Measurements from ENCODE around the gene ZNF415. TPM values are rescaled to one million over a fixed set of nuclear protein-coding genes. Genes with fewer than 3 reads are reported as not detected.
A peak's percentile ranks its signal among the peaks of the same experiment; 100 is the strongest.
"Not testable (repeated sequence)": the region's sequence is repeated elsewhere in the genome, so short reads cannot be mapped to it uniquely, and the experiment has no call there.

The ZNF415 gene
- total RNA-seq, 1 donor from 2014 or later = 15.6 TPM

DNA sequence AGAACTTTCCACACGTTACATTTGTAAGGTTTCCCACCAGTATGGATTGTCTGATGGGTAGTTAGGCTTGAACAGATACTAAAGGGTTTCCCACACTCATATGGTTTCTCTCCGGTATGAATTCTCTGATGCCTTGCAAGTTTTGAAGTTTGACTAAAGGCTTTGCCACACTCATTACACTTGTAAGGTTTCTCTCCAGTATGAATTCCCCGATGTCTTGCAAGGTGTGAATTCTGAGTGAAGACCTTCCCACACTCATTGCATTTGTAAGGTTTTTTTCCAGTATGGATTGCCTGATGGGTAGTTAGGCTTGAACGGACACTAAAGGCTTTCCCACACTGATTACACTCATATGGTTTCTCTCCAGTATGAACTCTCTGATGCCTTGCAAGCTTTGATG, 7.6 kb upstream of the ZNF415 start:
- H3K4me1 Mint-ChIP-seq (ENCODE audit: unreplicated experiment) = no peaks in the 10 kb centered on the region
- H3K9me3 Mint-ChIP-seq = peaks cover 32% of the 10 kb centered on the region
- TF ChIP-seq, protein P1, sequence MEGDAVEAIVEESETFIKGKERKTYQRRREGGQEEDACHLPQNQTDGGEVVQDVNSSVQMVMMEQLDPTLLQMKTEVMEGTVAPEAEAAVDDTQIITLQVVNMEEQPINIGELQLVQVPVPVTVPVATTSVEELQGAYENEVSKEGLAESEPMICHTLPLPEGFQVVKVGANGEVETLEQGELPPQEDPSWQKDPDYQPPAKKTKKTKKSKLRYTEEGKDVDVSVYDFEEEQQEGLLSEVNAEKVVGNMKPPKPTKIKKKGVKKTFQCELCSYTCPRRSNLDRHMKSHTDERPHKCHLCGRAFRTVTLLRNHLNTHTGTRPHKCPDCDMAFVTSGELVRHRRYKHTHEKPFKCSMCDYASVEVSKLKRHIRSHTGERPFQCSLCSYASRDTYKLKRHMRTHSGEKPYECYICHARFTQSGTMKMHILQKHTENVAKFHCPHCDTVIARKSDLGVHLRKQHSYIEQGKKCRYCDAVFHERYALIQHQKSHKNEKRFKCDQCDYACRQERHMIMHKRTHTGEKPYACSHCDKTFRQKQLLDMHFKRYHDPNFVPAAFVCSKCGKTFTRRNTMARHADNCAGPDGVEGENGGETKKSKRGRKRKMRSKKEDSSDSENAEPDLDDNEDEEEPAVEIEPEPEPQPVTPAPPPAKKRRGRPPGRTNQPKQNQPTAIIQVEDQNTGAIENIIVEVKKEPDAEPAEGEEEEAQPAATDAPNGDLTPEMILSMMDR (conservative IDR thresholded peaks at IDR 0.05) = no peak
- H3K27me3 Mint-ChIP-seq = no peaks in the 10 kb centered on the region
- peaks cover 55% of the 10 kb centered on the region for H3K36me3 Mint-ChIP-seq
- H3K27ac Mint-ChIP-seq = no peak overlapping the region
- no peak for DNase-seq (ENCODE audit: extremely low spot score, unreplicated experiment)
- H3K4me3 Mint-ChIP-seq = no peak overlapping the region

DNA sequence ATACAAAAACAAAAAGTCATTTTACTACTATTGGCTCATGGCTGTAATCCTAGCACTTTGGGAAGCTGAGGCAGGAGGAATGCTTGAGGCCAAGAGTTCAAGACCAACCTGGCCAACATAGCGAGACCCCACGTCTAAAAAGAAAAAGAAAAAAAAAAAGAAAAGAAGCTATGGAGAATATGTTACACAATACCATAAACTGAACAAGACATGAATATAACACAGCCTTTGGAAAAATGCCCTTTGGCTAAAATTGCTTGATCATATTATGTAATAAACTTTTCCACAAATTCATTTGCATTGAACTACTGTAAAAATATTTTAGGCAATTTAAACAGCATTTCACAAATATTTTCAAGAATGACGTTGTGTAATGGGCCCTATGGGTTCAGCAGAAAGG, 3.7 kb upstream of the ZNF415 start:
- no peak for DNase-seq (ENCODE audit: extremely low spot score, unreplicated experiment)
- Mint-ChIP-seq H3K36me3 (peaks cover 34% of the 10 kb centered on the region), H3K9me3 (peaks cover 19% of the 10 kb centered on the region), H3K4me1 (ENCODE audit: unreplicated experiment) (peaks cover 12% of the 10 kb centered on the region), H3K27ac (no peak overlapping the region), H3K27me3 (no peaks in the 10 kb centered on the region), H3K4me3 (no peak overlapping the region)
- TF ChIP-seq, protein P1 (conservative IDR thresholded peaks at IDR 0.05) = no peak

GRCh38 chr19:53131727-53132126, 983 bp downstream of the ZNF415 start:
- Mint-ChIP-seq H3K9me3 (no peaks in the 10 kb centered on the region), H3K27ac (peak overlapping the region; percentile 70), H3K36me3 (peaks cover 23% of the 10 kb centered on the region), H3K4me3 (peak overlapping the region; percentile 89), H3K27me3 (no peaks in the 10 kb centered on the region), H3K4me1 (ENCODE audit: unreplicated experiment) (peaks cover 17% of the 10 kb centered on the region)
- no peak for DNase-seq (ENCODE audit: extremely low spot score, unreplicated experiment)
- TF ChIP-seq, protein P1 (conservative IDR thresholded peaks at IDR 0.05) = no peak

GRCh38 chr19:53131085-53131590, 1.6 kb downstream of the ZNF415 start:
- H3K4me3 Mint-ChIP-seq = peak overlapping the region; percentile 89
- TF ChIP-seq, protein P1 (conservative IDR thresholded peaks at IDR 0.05) = no peak
- peak overlapping the region; percentile 70 for H3K27ac Mint-ChIP-seq
- no peaks in the 10 kb centered on the region for H3K27me3 Mint-ChIP-seq
- no peaks in the 10 kb centered on the region for H3K9me3 Mint-ChIP-seq
- H3K4me1 Mint-ChIP-seq (ENCODE audit: unreplicated experiment) = peaks cover 17% of the 10 kb centered on the region
- no peak for DNase-seq (ENCODE audit: extremely low spot score, unreplicated experiment)
- peaks cover 23% of the 10 kb centered on the region for H3K36me3 Mint-ChIP-seq

- Mint-ChIP-seq H3K9me3 (no peaks in the 10 kb centered on the region), H3K4me1 (ENCODE audit: unreplicated experiment) (peaks cover 17% of the 10 kb centered on the region), H3K27me3 (no peaks in the 10 kb centered on the region), H3K36me3 (peaks cover 23% of the 10 kb centered on the region), H3K4me3 (peak overlapping the region; percentile 41), H3K27ac (no peak overlapping the region)
- TF ChIP-seq, protein P1 (conservative IDR thresholded peaks at IDR 0.05) = no peak
- DNase-seq (ENCODE audit: extremely low spot score, unreplicated experiment) = no peak
These were observed 2.2 kb downstream of the ZNF415 start for GRCh38 chr19:53130506-53130905.

GRCh38 chr19:53126733-53127526, 5.8 kb downstream of the ZNF415 start:
- not testable (repeated sequence) for H3K27me3 Mint-ChIP-seq
- peaks cover 21% of the 10 kb centered on the region for H3K36me3 Mint-ChIP-seq

More at GRCh38 chr19:53126733-53127526, 5.8 kb downstream of the ZNF415 start:
- peak overlapping the region; percentile 8 for H3K27ac Mint-ChIP-seq
- DNase-seq (ENCODE audit: extremely low spot score, unreplicated experiment); H3K4me1 Mint-ChIP-seq (ENCODE audit: unreplicated experiment); H3K4me3 Mint-ChIP-seq; H3K9me3 Mint-ChIP-seq: not testable (repeated sequence)

All from type B pancreatic cell (in vitro differentiated cells).